ENCODE data around the gene LCP1.

Gene LCP1

GRCh38 chr13:46101002-46101401 lies 81.0 kb downstream of the LCP1 start:
- DNase-seq (ENCODE audit: low read depth, low spot score), result no peak
- no peak overlapping the region for H3K4me3 ChIP-seq (ENCODE audit: low read depth, low read length)
- in situ Hi-C loops (cut with HindIII; ENCODE audit: low sequenced_read_pairs), result no loop called here
- TF ChIP-seq, protein P1, sequence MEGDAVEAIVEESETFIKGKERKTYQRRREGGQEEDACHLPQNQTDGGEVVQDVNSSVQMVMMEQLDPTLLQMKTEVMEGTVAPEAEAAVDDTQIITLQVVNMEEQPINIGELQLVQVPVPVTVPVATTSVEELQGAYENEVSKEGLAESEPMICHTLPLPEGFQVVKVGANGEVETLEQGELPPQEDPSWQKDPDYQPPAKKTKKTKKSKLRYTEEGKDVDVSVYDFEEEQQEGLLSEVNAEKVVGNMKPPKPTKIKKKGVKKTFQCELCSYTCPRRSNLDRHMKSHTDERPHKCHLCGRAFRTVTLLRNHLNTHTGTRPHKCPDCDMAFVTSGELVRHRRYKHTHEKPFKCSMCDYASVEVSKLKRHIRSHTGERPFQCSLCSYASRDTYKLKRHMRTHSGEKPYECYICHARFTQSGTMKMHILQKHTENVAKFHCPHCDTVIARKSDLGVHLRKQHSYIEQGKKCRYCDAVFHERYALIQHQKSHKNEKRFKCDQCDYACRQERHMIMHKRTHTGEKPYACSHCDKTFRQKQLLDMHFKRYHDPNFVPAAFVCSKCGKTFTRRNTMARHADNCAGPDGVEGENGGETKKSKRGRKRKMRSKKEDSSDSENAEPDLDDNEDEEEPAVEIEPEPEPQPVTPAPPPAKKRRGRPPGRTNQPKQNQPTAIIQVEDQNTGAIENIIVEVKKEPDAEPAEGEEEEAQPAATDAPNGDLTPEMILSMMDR (IDR thresholded peaks at IDR 0.05; ENCODE audit: low read depth, low read length), result no peak

DNA sequence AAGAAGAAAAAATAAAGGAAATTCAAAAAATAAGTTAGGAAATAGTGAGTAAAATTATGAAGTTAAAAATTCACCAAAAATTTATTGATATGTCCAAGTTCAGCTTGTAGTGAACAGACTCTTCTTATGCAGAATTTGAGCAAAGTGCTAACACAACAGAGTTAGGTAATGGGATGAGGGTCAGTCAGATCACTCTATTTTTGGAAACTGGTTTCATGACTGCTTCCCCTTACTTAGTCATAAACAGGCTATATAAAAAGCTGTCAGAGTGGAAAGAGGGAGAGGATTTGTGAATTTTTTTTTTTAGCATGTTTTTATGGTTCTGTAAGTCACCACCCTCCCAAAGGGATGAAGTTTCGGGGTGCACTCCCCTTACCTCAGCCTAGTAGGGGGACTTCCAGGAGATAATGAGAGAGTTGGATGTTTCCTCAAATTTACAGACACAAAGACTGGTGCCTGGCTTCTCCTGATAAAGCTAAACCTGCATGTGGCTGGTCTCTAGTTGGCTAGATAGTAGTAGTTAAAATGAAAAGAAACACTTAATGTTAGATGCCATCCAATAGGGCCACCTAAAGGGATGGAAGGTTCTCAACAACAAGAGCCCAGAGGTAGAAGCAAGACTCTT lies 81.7 kb downstream of the LCP1 start:
- TF ChIP-seq, protein P1 (IDR thresholded peaks at IDR 0.05; ENCODE audit: low read depth, low read length), result no peak
- H3K4me3 ChIP-seq (ENCODE audit: low read depth, low read length), result no peak overlapping the region
- in situ Hi-C loops (cut with HindIII; ENCODE audit: low sequenced_read_pairs), result no loop called here
- no peak for DNase-seq (ENCODE audit: low read depth, low spot score)

DNA sequence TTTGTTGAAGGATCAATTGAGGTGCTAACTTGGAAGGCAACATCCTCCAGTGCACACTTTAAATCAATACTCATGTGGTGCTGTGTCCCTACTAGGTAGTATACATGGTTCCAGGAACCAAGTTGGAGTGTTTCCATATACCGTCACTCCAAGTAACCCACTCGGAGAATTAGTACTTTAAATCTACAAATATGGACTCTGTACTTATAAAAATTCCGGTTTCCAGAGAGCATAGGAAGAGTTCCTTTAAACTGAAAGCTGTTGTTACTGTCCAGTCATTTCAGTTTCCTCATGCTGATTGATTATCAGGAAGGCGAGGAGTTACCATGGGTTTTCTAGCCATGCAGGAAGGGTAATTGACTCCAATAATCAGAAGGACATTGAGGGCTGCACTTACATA lies 84.3 kb downstream of the LCP1 start:
- DNase-seq (ENCODE audit: low read depth, low spot score), result no peak
- H3K4me3 ChIP-seq (ENCODE audit: low read depth, low read length), result no peak overlapping the region
- TF ChIP-seq, protein P1 (IDR thresholded peaks at IDR 0.05; ENCODE audit: low read depth, low read length), result no peak
- in situ Hi-C loops (cut with HindIII; ENCODE audit: low sequenced_read_pairs), result no loop called here

- in situ Hi-C loops (cut with HindIII; ENCODE audit: low sequenced_read_pairs), result no loop called here
- TF ChIP-seq, protein P1 (IDR thresholded peaks at IDR 0.05; ENCODE audit: low read depth, low read length), result no peak
These were observed 85.0 kb downstream of the LCP1 start for GRCh38 chr13:46097015-46097414.

GRCh38 chr13:46094478-46094877 lies 87.5 kb downstream of the LCP1 start:
- in situ Hi-C loops (cut with HindIII; ENCODE audit: low sequenced_read_pairs), result no loop called here
- no peak for DNase-seq (ENCODE audit: low read depth, low spot score)
- H3K4me3 ChIP-seq (ENCODE audit: low read depth, low read length), result no peak overlapping the region
- TF ChIP-seq, protein P1 (IDR thresholded peaks at IDR 0.05; ENCODE audit: low read depth, low read length), result no peak

More at GRCh38 chr13:46097015-46097414, 85.0 kb downstream of the LCP1 start:
- no peak overlapping the region for H3K4me3 ChIP-seq (ENCODE audit: low read depth, low read length)
- DNase-seq (ENCODE audit: low read depth, low spot score), result no peak

- TF ChIP-seq, protein P1 (IDR thresholded peaks at IDR 0.05; ENCODE audit: low read depth, low read length), result no peak
- DNase-seq (ENCODE audit: low read depth, low spot score), result no peak
- no peak overlapping the region for H3K4me3 ChIP-seq (ENCODE audit: low read depth, low read length)
- in situ Hi-C loops (cut with HindIII; ENCODE audit: low sequenced_read_pairs), result no loop called here
These were observed 93.0 kb downstream of the LCP1 start for GRCh38 chr13:46088821-46089562.
